Amniotic stem cell (primary cell): ENCODE measurements around the gene NYAP2.

Source experiments
- DNase-seq: peaks from one replicate; lab custom pipeline; 2025; lab: John Stamatoyannopoulos, UW

Gene NYAP2

DNA sequence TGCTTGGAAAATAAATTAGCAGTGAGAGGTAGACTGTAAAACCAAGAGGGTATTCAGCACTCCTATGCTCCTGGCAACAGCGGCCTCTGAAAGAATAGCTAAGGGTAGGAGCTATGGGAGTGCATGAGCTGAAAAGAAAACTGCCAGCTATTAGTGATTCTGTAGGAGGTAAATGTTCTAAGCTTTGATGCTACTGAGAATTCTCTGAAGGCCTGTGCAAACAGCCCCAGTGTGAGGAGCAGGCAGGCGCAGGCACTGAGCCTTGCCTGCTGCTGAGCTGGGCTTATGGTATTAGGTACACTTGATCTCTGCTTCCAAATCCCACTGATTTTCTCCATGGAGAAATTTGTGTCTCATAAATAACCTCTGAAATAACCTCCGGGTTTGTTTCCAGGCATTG lies 86.7 kb downstream of the NYAP2 start:
- DNase-seq = no peak

DNA sequence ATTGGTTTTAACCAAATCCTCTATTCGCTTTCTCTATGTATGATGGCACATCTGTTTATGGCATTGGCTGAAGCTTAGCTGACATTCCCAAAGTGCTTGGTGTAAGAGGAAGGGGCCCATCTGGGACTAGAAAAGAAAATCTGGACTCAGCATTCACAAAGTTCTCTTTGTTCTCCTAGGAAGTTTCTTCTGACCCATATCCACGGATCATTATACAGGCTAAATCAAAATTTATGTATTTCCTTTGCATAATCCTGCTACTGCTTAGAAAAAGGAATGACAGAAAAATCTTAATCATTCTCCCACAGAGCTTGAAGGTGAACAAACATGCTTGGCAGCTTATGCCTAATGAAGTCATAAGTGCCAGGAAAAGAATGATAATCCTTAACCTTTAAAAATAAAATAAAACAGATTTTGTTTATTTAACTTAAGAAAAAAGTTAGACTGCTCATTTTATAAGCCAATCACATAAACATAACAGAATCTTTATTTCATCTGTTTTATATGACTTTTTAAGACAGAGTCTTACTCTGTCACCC lies 88.4 kb downstream of the NYAP2 start:
- no peak for DNase-seq

DNA sequence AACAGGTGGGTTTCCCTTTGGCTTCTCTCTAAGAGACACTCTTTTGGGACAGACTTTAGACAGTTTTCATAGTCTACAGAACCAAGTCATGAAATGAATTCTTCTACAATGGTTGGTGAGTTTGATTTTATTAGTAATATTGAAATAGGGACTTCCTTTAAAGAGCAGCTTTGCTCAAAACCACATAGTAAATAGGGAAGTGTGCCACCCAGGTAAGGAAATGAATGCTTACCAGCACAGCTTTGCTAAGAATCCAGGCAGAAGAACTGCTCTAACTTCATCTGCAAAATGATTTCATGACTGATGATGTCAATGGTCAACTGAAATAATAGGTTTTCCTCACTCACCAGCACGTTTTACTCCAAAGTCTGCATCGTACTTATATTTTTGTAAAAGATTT lies 89.2 kb downstream of the NYAP2 start:
- DNase-seq = no peak

DNA sequence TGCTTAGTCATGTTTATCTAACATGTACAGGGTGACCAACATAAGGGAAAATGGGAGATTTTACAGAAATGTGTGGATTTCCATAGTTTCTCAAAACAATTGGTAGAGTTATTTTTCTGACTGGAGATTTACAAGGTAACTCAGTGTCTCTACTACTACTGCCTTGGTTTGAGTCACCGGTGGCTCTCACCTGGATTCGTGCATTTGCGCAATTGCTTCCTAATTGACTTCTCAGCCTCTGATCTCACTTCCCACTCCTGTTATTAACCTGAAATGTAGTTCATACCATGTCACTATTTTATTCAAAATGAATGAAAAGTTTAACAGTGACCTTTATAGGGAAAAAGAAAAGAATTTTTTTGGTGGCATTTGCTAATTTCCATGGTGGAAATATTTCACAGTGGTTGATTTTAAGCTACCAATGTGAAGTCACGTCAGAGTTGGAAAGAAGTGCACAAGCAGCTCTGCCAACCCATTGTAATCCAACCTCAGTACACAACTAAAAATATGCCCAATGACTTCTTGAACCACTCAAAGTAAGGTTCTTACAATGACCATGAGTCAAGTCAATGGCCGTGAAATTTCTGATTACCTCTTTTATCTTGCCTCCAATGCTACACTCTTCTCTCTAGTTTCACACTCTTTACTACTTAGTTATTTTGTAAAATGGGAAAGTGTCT lies 94.0 kb downstream of the NYAP2 start:
- DNase-seq = no peak

DNA sequence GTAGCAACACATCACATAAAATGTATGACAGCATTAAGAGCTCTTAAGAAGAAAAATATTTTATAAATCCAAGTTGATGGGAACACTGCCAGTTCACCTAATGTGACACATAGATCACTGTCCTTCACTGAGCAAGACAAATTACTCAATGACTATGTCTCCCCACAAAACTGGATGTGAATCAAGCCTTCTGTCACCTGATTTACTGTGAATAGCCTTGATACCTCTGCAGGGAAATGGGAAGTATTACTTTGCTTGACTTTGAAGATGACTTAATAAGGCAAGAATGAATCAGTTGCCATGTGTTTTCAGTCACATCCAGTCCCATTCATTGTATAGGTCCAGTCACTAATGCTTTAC lies 94.6 kb downstream of the NYAP2 start:
- no peak for DNase-seq

DNA sequence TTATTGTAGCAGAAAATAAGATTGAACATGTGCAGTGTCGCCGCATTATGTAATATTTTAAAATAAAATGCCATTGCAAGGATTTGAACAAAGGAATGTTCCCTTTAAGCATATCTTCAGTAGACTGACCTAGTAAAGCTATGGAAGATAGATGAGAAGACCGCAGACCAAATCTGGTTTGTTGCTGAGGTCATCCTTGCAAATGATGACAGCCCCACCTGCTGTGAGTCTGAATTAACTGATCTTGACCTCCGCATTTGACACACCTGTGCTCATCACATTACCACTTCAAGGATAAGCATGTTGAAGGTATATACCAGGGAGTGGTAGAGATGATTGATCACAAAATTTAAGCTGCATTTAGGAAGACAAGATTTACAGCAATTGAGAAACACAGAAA lies 96.2 kb downstream of the NYAP2 start:
- no peak for DNase-seq

DNA sequence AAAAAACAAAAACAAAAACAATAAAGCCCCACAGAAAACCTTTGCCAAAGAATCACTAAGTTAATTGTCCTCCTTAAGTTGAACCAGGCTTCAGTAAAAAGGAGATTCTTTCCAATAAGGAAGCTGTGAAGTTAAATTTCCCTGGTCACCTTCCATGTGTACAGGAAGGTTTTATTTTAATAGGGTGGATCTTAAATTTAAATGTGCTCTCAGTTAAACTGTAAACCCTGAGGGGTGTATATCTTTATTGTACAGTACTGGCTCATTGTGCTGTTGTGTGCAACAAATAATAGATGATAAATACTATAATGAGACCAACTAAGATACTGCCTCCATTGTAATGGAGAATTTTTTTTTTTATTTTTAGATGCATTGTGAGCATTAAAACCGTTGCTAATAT lies 97.1 kb downstream of the NYAP2 start:
- no peak for DNase-seq

DNA sequence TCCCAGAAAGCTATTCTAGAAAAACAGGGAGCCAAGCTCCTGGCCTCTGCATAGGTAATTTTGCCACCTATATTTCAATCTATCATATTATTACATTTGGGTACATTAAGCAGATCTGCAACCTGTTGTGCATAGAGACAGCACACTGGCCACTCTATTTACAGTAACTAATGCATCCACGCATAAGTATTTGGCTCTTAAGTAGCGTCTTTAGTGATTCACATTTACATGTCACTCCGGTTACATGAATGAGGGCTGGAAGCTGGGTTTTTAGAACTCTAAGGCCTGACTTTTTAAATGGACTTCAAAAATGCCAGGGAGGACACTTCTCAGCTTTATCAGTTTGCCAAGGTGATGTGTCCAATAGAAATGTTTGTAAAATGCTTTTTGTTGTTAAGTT lies 97.7 kb downstream of the NYAP2 start:
- DNase-seq = no peak

DNA sequence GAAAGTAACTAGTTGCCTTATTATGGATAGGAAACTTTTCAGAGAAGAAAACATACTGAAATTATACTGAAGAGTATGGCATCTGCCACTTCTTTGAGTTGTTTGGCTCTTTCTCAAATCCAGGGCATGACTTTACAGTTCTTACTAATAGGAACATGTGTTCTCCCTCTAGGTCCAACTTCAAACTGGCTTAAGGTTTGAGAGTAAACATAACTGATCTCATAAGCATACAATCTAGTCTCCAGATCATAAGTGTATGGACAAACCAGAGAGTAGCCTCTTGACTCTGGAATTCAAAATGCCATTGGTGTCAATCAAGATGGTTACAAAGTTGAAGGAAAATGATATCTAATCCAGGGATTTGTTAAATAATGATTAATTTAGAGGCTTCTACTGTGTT lies 101.5 kb downstream of the NYAP2 start:
- no peak for DNase-seq

DNA sequence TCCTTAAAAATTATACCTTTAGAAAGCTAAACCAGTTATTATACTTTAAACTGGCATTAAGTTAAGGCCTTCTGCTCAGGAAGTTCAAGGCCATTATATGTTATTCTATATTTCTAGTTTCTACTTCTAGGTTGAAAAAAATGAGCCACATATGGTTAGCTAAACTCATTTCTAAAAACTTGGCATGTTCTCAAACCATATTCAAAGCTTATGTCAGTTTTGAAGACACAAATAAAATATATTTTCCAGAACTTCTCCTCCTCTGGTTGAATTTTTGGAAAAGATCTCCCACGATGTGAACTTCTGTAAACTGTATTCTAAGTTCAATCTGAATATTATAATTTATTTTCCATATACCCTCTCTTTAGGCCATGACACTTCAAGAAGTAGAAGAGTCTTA lies 103.5 kb downstream of the NYAP2 start:
- no peak for DNase-seq

DNA sequence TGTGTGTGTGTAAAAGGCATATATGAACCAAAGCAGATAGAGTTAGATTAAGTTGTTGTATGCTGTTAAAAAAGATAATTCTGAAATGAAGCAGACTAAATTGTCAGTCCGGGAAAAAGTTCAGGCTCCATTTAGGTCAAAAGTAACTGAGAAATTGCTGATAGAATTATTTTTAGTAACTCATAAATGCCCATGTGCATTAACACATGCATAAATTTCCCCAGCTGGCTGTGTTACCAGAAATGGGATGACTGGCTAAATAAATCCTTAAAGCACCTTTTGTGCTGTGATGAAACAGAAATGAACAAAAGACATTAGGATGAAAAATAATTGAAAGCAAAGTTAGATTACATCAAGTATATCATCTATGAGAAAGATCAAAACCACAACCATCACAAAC lies 111.3 kb downstream of the NYAP2 start:
- DNase-seq = no peak

DNA sequence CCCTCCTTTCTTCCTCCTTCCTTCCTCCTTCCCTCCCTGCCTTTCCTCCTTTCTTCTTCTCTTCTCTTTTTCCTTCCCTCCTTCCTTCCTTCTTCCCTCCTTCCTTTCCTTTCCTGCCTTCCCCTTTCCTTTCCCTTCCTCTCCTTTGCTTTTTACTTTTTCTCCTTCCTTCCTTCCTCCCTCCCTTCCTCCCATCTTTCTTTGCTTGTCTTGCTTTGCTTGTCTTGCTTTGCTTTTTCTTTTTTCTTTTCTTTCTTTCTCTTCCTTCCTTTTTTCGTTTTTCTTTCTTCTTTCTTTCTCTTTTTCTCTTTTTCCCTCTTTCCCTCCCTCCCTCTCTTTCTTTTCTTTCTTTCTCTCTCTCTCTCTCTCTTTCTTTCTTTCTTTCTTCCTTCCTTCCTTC lies 113.0 kb downstream of the NYAP2 start:
- DNase-seq = no peak

DNA sequence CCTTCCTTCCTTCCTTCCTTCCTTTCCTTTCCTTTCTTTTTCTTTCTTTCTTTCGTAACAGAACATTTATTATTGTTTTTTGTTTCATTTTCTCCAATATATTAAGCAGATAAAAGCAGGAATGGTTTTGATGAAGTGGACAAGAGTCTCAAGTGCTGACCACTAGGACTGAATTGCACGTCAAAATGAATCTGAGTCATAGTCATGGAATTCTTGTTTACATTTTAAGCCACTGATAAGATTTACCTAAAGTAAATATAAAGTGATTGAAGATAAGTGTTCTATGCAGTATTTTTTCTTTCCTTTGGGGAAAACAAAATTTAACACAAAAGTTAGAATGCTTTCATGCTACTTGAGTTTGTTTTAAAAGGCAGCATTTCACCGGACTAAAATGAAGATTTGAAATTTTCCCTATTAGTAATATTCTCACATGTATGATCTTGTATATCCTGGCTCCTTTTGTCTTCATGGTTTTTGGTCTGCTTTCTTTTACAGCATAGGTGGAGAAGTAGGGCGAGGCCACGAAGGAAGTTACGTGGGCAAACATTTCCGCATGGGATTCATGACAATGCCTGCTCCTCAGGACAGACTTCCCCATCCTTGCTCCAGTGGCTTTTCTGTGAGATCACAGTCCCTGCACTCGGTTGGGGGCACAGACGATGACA lies 113.5 kb downstream of the NYAP2 start:
- DNase-seq = no peak

DNA sequence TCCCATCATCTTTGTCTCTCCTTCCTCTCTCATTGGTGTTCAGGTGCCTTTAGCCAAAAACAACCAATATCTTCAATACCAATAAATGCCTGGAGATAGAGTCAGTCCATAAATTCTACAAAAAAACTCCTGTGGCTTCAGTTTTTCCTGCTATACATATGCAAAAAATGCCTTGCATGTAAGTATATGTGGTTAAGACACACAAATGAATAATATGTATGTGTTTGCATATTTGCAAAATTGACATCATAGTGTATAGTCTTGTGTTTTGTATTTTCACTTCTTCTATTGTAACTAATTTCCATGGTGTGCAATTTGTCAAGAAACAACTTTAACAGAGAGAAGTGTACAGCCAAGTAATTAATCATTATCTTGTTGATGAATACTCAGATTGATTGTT lies 115.5 kb downstream of the NYAP2 start:
- no peak for DNase-seq

DNA sequence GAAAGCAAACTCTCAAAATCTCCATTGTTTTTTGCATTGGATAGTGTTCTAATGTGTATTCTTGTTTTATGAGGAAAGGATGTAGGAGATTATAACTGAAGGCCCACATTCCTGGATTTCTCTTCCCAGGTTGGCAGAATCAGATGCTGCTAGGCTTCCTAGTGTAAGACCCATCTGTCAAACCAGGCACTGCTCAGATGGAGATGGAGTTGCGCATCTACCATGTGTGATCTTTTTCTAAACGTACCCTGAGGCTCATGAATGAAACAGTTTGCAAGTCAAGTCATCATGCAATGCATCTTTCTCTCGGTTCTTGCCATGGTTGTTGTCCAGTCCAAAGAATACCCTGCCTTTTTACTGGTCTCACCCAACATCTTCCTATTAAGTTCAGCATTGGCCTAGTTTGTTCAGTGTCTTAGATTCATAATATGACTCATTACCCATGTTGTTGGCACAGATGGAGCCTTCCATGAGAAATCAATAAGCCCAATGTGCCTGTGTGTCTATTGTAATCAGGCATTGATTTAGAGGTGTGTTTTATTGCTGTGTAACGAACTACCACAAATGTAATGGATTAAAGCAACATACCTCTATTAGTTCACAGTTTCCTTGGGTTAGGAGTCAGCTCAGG lies 127.4 kb downstream of the NYAP2 start:
- no peak for DNase-seq

DNA sequence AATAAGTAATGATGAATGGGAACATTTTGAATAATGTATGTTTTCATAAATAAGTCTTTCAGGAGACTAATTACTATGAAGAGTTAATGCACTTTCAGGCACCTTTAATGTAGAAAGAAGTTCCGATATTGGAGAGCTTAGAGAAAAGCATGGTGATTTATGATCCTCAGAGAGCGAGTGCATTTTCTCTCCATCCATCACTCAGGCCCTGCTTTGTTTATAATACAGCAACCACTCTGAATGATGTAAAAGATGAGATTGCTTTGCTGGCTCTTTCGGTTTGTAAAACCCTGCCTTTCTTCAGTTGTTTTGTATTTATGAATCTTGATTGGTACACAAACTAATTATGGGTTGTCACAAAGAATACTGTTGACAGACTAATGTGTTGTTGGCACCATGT lies 132.0 kb downstream of the NYAP2 start:
- no peak for DNase-seq

DNA sequence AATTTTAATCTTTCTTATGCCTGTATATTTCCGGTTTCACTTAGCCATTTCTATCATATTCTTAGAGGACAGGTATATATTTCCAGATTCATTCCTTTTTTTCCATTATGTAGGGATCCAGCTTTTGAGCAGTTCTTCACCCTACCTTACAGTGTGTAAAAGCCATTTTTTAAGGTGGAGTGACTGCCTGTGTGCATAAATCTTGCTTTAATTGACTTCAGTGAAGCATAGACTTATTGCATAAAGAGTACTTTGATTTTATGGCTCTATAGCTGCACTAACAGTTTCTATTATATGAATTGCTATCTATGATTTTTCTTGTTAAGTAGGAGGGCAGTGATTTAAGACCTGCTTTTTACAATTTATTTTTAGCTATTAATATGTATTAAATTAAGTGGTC lies 132.6 kb downstream of the NYAP2 start:
- DNase-seq = no peak

DNA sequence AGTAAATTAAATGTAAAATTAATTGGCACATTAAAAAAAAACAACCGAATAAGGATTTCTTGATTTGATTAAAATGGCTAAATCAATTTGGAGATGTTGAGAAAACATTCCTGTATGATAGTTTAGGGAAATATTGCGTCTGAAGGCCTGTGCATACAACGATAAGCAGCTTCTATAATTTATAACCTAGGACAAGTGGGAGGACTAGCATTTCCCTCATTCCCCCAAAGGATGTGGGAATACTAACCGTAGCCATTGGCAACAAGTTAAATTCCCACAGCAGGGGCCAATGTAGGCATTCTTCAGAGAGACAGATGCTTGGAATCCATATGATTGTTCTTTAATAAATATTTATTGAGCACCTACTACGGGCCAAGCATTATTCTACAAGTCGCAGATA lies 134.5 kb downstream of the NYAP2 start:
- DNase-seq = no peak

DNA sequence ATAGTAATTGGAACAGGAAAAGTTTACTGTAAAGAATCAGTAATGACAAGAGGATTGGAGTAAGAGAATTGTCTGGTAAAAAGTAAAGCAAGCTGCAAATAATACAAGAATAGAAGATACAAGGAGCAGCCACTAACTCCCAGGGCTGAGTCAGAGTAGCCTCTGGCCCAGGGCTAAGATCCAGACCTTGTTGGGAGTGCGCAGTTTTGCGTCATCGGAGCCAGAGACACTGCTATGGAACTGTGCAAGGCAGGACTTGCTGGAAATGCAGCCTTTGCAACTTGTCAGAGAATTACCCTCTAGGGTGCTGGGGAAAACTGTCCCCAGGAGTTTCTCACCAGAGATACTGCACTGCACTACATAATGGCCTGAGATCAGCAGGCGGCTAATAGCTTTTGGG lies 135.2 kb downstream of the NYAP2 start:
- no peak for DNase-seq

DNA sequence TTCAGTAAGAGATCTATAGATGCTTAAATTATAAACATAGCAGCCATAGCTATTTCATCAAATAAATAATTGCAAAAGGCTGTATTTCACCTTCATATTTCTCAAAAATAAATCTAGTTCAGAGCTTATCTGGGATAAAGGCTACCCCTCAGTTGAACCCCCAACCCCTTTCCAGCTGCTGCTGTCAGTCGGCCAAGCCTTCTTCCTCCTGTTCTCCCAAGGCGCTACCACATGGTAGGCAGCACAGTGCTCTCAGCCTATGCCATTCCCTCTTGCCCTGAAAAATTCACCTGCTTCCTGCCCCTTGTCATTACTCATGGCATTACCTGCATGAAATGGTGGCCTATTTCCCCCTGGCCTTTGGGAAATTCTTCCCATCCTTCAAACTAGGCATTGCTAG lies 136.5 kb downstream of the NYAP2 start:
- DNase-seq = no peak

DNA sequence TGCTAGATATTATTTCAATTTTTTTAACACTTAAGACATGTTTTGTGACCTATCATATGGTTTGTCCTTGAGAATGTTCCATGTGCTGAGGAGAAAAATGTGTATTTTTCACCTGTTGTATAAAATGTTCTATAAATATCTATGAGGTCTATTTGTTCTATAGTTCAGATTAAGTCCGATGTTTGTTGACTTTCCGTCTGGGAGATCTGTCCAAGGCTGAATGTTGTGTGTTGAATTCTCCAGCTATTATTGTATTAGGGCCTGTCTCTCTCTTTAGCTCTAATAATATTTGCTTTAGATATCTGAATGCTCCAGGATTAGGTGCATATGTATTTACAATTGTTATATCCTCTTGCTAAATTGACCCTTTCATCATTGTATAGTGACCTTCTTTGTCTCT lies 144.1 kb downstream of the NYAP2 start:
- DNase-seq = no peak

DNA sequence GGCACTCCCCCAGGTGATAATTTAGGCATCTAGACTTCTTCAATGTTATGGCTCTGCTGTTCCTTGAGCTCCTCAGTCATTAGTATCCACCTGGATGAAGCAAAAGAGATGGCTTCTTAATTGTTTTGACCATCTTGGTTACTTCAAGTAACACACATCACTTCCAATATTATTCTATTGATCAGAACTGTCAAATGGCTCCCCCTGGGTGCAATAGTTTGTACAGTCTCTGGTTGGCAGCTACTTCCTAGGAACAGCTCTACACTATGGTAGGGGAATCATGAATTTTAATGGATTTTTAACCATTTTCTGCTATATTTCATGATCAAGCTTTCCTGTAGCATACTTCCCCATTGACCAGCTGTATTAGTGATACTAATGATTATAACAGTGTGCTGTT lies 157.0 kb downstream of the NYAP2 start:
- no peak for DNase-seq

DNA sequence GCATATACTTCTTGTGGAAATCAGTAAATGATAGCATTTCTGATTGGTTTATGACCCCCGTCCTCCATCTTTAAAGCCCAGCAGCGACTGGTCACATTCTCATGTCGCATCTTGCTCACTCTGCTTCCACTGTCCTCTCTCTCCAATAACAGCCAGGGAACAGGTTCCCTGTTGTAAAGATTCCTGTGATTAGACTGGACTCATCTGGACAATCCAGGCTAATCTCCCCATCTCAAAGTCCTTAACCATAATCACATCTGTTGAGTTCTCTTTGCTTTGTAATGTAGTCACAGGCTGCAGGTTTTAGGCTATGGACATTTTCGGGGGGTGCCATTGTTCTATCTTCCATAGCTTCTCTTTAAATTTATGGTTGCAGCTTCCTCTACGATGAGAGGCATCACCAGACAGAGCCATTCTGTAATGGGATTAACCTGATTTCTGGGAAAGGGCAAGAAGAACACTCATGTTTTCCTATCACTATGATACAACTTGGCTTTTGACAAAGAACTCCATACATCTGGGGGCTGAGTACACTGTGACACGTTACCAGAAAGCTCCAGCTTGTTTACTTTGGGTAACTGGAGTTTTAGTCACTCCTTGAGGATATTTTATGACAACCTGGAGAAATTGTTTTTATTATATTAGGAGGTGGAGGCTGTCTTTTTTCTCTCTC lies 159.0 kb downstream of the NYAP2 start:
- no peak for DNase-seq
